Panc1 (cell line): ENCODE measurements around the gene EIF5A. TPM values are rescaled to one million over a fixed set of nuclear protein-coding genes. Genes with fewer than 3 reads are reported as not detected.

Experiments
- ATAC-seq: fragments of 200-7000 bp; cut with Tn5 transposase; 2 replicates; pipeline ENCODE4 v1.9.1; 2020; ENCODE audit warnings: mild to moderate bottlenecking, moderate library complexity
- BruUV-seq: library from RNA; stranded (reverse); fragments of 400-500 nt; replicated peaks from 2 replicates; lab custom pipeline; 2021; lab: Mats Ljungman, UMichigan
- CTCF ChIA-PET: fragments of 300-600 bp; sonication (Branson Sonifier 250); formaldehyde crosslinking; loops from one replicate; lab custom pipeline; 2022; ENCODE audit warnings: antibody characterized with exemption; lab: Charles Lee
- POLR2A ChIA-PET: fragments of 300-600 bp; sonication (Branson Sonifier 250); formaldehyde crosslinking; loops from one replicate; lab custom pipeline; 2022; ENCODE audit warnings: antibody characterized with exemption; lab: Charles Lee
- DNase-seq: peaks from one replicate; pipeline ENCODE4 v3.0.0-alpha.2; 2010; ENCODE audit warnings: low read depth, low spot score
- H3K27ac ChIP-seq: 2 replicates; pipeline ENCODE4 v1.5.1; 2011; ENCODE audit warnings: mild to moderate bottlenecking, low read length, inconsistent platforms
- H3K27me3 ChIP-seq: fragments of 200-500 bp; sonication (Bioruptor generic); 2 replicates; pipeline ENCODE4 v1.6.0; 2014; ENCODE audit warnings: low read length, inconsistent platforms; ENCODE audit not compliant: control insufficient read depth, insufficient read depth
- H3K36me3 ChIP-seq: fragments of 200-500 bp; sonication (Bioruptor generic); 2 replicates; pipeline ENCODE4 v1.5.1; 2014; ENCODE audit warnings: inconsistent platforms, mild to moderate bottlenecking, low read length, moderate library complexity; ENCODE audit not compliant: control insufficient read depth, insufficient read depth
- H3K4me1 ChIP-seq: 2 replicates; pipeline ENCODE4 v1.5.1; 2011; ENCODE audit warnings: inconsistent platforms, mild to moderate bottlenecking, low read length, moderate library complexity; ENCODE audit not compliant: control insufficient read depth, insufficient read depth
- H3K4me3 ChIP-seq, 2 experiments: 2 replicates each; pipeline ENCODE4 v1.5.1; 2011 to 2012; ENCODE audit warnings: low read depth in 2 of 2, low read length in 2 of 2, mild to moderate bottlenecking in 2 of 2, inconsistent platforms in 1 of 2, moderate library complexity in 1 of 2
- H3K9me3 ChIP-seq: fragments of 200-500 bp; sonication (Bioruptor generic); 2 replicates; pipeline ENCODE4 v1.5.1; 2014; ENCODE audit warnings: low read depth, mild to moderate bottlenecking, inconsistent platforms, low read length, moderate library complexity; ENCODE audit not compliant: control insufficient read depth, insufficient read depth
- POLR2AphosphoS5 ChIP-seq: IDR thresholded peaks from 2 replicates; pipeline ENCODE4 v1.6.1; 2012; ENCODE audit warnings: mild to moderate bottlenecking, low read depth, low read length, moderate library complexity
- SIN3A ChIP-seq: IDR thresholded peaks from 2 replicates; pipeline ENCODE4 v1.6.1; 2012; ENCODE audit warnings: low read depth, mild to moderate bottlenecking, low read length, moderate library complexity, borderline replicate concordance; ENCODE audit not compliant: insufficient read depth
- TCF7L2 ChIP-seq: IDR thresholded peaks from 2 replicates; pipeline ENCODE4 v1.6.1; 2011; ENCODE audit warnings: mild to moderate bottlenecking, low read depth, low read length, inconsistent platforms
- in situ Hi-C: cut with HindIII; loops from 2 replicates; pipeline ENCODE4 v1.10.0; 2016; ENCODE audit warnings: low sequenced_read_pairs, low pct_unique_long_range_greater_than_20kb
- intact Hi-C: fragments of 100-400 bp; cut with micrococcal nuclease; formaldehyde crosslinking; loops from one replicate; pipeline ENCODE4 v1.10.0; 2022; ENCODE audit not compliant: unreplicated experiment
- total RNA-seq: library from RNA; stranded (reverse); gene quantifications from one replicate; pipeline ENCODE4 v1.2.1, GENCODE V29; 2021; ENCODE audit not compliant: unreplicated experiment
- TF ChIP-seq, protein P1 (sequence below): fragments of 450-650 bp; IDR thresholded peaks from 2 replicates; pipeline ENCODE4 v1.5.1; 2017; ENCODE audit warnings: mild to moderate bottlenecking
- TF ChIP-seq, protein P2 (sequence below), 2 experiments: IDR thresholded peaks; 2 replicates each; pipeline ENCODE4 v1.6.1; 2011 to 2012; ENCODE audit warnings: low read depth in 2 of 2, control low read depth in 1 of 2, low read length in 1 of 2, mild to moderate bottlenecking in 1 of 2, moderate library complexity in 1 of 2; ENCODE audit not compliant: insufficient read depth in 1 of 2

Gene EIF5A
- total RNA-seq, 1 experiment from 2014 or later, result 728 TPM

DNA sequence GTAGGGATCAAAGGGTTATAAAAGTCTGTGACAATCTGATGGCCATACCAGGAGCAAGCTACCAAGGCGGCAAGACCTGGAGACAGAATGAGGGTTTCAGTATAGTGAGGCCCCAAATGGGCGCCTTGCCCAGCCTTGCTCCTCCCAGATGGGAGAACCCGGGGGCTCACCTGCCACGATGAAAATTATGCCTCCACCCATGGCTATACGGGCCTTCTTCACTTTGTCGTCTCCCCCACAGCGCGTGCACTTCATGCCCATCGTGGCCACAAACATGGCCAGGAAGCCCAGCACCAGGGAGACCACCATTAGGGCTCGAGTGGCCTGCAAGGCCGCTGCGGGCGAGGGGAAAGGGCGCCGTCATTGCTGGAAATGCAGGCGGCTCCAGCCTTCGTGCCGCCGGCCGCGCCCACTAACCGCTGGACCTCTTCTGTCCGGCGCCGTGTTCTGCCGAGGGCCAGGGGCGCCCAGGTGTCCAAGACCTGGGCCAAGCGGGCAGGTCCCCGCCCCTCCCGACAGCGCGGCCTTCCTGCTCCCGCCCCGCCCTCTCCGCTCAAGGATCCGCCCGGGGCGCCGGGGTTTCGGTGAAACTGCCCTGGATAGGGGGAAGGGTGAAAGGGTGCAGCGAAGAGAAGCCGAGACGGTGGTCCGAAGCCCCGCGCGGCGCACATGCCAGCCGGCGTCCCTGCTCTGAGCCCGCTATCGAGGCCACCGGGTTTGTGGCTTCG, 46.6 kb upstream of the EIF5A start:
- peak overlapping the region; percentile 50 to 65 for H3K4me3 ChIP-seq
- intact Hi-C loops (no loop called here), in situ Hi-C loops (no loop called here)
- no peak for TF ChIP-seq TCF7L2
- TF ChIP-seq, protein P1, sequence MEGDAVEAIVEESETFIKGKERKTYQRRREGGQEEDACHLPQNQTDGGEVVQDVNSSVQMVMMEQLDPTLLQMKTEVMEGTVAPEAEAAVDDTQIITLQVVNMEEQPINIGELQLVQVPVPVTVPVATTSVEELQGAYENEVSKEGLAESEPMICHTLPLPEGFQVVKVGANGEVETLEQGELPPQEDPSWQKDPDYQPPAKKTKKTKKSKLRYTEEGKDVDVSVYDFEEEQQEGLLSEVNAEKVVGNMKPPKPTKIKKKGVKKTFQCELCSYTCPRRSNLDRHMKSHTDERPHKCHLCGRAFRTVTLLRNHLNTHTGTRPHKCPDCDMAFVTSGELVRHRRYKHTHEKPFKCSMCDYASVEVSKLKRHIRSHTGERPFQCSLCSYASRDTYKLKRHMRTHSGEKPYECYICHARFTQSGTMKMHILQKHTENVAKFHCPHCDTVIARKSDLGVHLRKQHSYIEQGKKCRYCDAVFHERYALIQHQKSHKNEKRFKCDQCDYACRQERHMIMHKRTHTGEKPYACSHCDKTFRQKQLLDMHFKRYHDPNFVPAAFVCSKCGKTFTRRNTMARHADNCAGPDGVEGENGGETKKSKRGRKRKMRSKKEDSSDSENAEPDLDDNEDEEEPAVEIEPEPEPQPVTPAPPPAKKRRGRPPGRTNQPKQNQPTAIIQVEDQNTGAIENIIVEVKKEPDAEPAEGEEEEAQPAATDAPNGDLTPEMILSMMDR, result no peak
- TF ChIP-seq SIN3A, result no peak
- TF ChIP-seq, protein P2, sequence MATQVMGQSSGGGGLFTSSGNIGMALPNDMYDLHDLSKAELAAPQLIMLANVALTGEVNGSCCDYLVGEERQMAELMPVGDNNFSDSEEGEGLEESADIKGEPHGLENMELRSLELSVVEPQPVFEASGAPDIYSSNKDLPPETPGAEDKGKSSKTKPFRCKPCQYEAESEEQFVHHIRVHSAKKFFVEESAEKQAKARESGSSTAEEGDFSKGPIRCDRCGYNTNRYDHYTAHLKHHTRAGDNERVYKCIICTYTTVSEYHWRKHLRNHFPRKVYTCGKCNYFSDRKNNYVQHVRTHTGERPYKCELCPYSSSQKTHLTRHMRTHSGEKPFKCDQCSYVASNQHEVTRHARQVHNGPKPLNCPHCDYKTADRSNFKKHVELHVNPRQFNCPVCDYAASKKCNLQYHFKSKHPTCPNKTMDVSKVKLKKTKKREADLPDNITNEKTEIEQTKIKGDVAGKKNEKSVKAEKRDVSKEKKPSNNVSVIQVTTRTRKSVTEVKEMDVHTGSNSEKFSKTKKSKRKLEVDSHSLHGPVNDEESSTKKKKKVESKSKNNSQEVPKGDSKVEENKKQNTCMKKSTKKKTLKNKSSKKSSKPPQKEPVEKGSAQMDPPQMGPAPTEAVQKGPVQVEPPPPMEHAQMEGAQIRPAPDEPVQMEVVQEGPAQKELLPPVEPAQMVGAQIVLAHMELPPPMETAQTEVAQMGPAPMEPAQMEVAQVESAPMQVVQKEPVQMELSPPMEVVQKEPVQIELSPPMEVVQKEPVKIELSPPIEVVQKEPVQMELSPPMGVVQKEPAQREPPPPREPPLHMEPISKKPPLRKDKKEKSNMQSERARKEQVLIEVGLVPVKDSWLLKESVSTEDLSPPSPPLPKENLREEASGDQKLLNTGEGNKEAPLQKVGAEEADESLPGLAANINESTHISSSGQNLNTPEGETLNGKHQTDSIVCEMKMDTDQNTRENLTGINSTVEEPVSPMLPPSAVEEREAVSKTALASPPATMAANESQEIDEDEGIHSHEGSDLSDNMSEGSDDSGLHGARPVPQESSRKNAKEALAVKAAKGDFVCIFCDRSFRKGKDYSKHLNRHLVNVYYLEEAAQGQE (IDR thresholded peaks at IDR 0.05; ENCODE audit: insufficient read depth in 1 of 2, low read depth in 2 of 2, low read length in 1 of 2), result no peak
- no peak for TF ChIP-seq POLR2AphosphoS5
- peaks cover 3% of the 10 kb centered on the region for H3K36me3 ChIP-seq
- peaks cover 22% of the 10 kb centered on the region for H3K4me1 ChIP-seq
- CTCF ChIA-PET, result no interaction called here
- BruUV-seq, result no TSS peak
- H3K9me3 ChIP-seq, result no peaks in the 10 kb centered on the region
- POLR2A ChIA-PET, result no interaction called here
- peak overlapping the region; percentile 77 for H3K27ac ChIP-seq
- ATAC-seq, result peak; percentile 70
- DNase-seq, result no peak
- H3K27me3 ChIP-seq, result no peaks in the 10 kb centered on the region

DNA sequence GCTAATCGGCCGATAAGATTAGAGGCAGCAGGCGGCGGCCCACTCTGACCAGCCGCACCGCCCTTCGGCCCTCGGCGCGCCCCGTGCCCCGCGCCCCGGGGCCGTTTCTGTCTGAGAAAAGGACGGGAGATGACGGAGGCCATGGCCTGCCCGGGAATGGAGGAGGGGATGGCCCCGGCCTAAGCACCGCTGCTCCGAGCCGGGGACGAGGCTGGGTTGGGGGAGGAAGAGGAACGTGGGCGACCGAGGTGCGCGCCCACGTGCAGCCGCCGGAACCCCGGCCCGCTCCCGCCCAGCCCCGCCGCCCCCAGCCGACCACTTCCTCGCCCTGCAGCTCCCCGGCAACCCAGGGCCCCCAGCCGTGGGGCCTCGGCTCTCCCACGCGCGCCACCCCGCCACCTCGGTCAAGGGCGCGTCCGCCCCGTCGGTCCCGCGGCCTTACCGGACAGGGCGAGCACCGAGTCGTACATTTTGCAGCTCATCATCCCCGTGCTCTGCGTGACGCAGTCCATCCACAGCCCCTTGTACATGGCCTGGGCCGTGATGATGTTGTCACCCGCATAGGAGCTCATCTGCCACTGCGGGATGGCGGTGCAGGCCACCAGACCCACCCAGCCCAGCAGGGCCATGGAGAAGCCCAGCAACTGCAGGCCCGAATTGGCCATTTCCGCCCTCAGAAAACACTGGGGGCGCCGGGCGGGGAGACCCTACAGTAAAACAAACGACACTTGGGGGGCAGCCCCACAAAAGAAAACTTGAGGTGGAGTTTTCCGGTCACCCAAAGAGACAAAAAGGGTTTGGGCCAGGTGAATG, 45.8 kb upstream of the EIF5A start:
- DNase-seq (no peak), ATAC-seq (peak; percentile 36)
- Histone ChIP-seq H3K4me1 (peaks cover 22% of the 10 kb centered on the region), H3K9me3 (no peaks in the 10 kb centered on the region), H3K27me3 (no peaks in the 10 kb centered on the region), H3K36me3 (peaks cover 3% of the 10 kb centered on the region), H3K4me3 (peak overlapping the region; percentile 50 to 65), H3K27ac (peak overlapping the region; percentile 81)
- no peak for TF ChIP-seq TCF7L2
- TF ChIP-seq, protein P1, result no peak
- TF ChIP-seq SIN3A, result no peak
- no peak for TF ChIP-seq POLR2AphosphoS5
- TF ChIP-seq, protein P2 (IDR thresholded peaks at IDR 0.05; ENCODE audit: insufficient read depth in 1 of 2, low read depth in 2 of 2, low read length in 1 of 2), result no peak
- intact Hi-C loops (no loop called here), in situ Hi-C loops (no loop called here)
- ChIA-PET POLR2A (interaction anchor here (0.7 kb wide), 1 partner anchor 30 kb away, joined by 11 read pairs; no protein-coding TSS in a partner anchor), CTCF (no interaction called here)
- BruUV-seq, result no TSS peak
